ENCODE data around the gene CMIP.

DNA sequence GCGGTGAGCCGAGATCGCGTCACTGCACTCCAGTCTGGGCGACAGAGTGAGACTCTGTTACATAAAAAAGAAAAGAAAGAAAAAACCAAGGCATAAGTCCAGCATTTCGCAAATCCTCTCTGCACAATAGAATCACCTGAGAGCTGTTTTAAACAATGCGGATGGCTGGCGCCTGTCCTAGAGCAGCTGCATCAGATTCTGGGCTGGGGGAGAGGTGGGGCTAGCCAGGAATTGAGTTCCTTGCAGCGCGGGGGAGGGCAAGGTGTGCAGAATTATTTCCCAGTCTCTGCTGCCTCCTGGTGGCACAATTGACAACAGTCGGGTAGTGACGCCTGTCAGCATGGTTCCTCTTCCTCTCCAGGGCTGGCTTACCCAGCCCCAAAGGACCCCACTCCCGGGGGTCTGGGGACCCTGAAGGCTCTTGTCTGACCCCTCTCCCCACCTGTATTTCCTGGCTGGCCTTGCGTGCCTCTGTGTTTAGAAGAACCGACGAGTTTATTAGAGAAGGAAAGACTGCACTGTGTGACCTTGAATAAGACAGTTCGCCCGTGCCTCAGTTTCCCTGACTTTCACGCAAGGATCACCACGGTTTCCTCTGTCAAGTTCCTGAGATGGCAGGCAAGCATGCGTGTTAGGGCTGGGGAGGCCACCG is 293.4 kb downstream of the CMIP start:
- TF ChIP-seq ZNF274 (IDR thresholded peaks at IDR 0.05; ENCODE audit: low read depth, low read length) = no peak
- TF ChIP-seq YY1 (IDR thresholded peaks at IDR 0.05; ENCODE audit: insufficient read depth, insufficient read length) = no peak
- no peak for TF ChIP-seq SUZ12 (IDR thresholded peaks at IDR 0.05; ENCODE audit: extremely low read depth, insufficient read depth, insufficient read length)

All from NT2/D1 (cell line).